Activated T-helper 2 cell treated with anti-CD3 and anti-CD28 coated beads, Interferon-gamma antibody, Interleukin-2, Interleukin-4, amounts not matched to agents 10 μg/mL and 5 μg/mL and 100 μg/mL, durations not matched to agents 14 hours and 24 hours and 36 hours (primary cell): ENCODE measurements around the gene INTS13. TPM values are rescaled to one million over a fixed set of nuclear protein-coding genes. Genes with fewer than 3 reads are reported as not detected.

ENCODE experiments used
- DNase-seq: peaks from one replicate; pipeline ENCODE4 v3.0.0; 2021; ENCODE audit warnings: low spot score
- H3K27ac Mint-ChIP-seq: one replicate; pipeline ENCODE4 v1.8.0; 2021; ENCODE audit warnings: mixed read lengths
- H3K27me3 Mint-ChIP-seq: one replicate; pipeline ENCODE4 v1.8.0; 2021; ENCODE audit warnings: low read depth, mixed read lengths
- H3K36me3 Mint-ChIP-seq: one replicate; pipeline ENCODE4 v1.8.0; 2021; ENCODE audit warnings: low read depth, mixed read lengths
- H3K4me1 Mint-ChIP-seq: one replicate; pipeline ENCODE4 v1.8.0; 2021; ENCODE audit warnings: low read depth, mixed read lengths
- H3K4me3 Mint-ChIP-seq: one replicate; pipeline ENCODE4 v1.8.0; 2021; ENCODE audit warnings: low read depth, mild to moderate bottlenecking, moderate library complexity, mixed read lengths
- H3K9me3 Mint-ChIP-seq: one replicate; pipeline ENCODE4 v1.8.0; 2021; ENCODE audit warnings: mixed read lengths
- intact Hi-C: fragments of 100-400 bp; cut with micrococcal nuclease; formaldehyde crosslinking; loops from one replicate; pipeline ENCODE4 v1.15.1; 2023
- total RNA-seq: library from RNA; stranded (reverse); gene quantifications from 2 replicates; pipeline ENCODE4 v1.2.3, GENCODE V29; 2022

The INTS13 gene
- total RNA-seq, 1 donor from 2014 or later = 65.7 TPM

DNA sequence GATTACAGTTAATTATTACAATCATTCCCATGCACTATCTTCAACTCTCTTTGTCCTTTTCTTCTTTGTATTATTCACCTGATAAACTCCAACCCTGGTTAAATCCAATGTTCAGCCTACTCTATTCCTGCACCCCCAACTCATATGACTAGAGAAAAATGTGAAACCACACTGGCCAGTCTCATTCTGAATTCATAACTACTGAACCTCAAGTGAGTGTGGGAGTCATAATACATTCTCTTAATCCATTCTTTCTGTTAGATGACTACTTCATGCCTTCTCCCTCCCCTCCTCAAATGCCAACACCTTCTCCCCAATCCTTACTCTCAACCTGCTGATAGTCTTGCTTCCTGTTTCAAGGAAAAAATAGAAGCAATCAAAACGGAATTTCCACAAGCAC is 82.4 kb downstream of the INTS13 start:
- Mint-ChIP-seq H3K4me3 (no peak overlapping the region), H3K27me3 (peaks cover 6% of the 10 kb centered on the region), H3K4me1 (no peaks in the 10 kb centered on the region), H3K9me3 (no peaks in the 10 kb centered on the region), H3K36me3 (no peaks in the 10 kb centered on the region), H3K27ac (no peak overlapping the region)
- intact Hi-C loops = loop anchor here (2.0 to 10.0 kb wide), 2 partner anchors 23 to 449 kb away; partner anchors contain the start of gene ITPR2
- no peak for DNase-seq

Other genes with a start within 250 kb of the INTS13 start
- gene ITPR2, start 104.8 kb downstream of the INTS13 start, total RNA-seq = 49.3 and 49.6 TPM in 2 replicates
- gene FGFR1OP2, start 489 bp upstream of the INTS13 start, total RNA-seq = 48.4 and 49.0 TPM in 2 replicates
- 46.7 and 51.5 TPM in 2 replicates for gene TM7SF3, start 76.4 kb upstream of the INTS13 start, total RNA-seq
- gene MED21, start 84.6 kb upstream of the INTS13 start, total RNA-seq = 33.8 and 35.9 TPM in 2 replicates
- gene C12orf71, start 144.6 kb upstream of the INTS13 start, total RNA-seq = not detected in 2 replicates